OCI-LY1 (cell line): ENCODE measurements around the gene ROR1.

Experiments
- CTCF ChIP-seq: fragments of 200-600 bp; sonication (generic), shearing (Covaris generic); IDR thresholded peaks from 2 replicates; pipeline ENCODE4 v1.5.1; 2017; ENCODE audit warnings: mild to moderate bottlenecking, antibody characterized with exemption, low read length, moderate library complexity, mixed read lengths
- EZH2 ChIP-seq: fragments of 200-600 bp; sonication (generic), shearing (Covaris generic); IDR thresholded peaks from 2 replicates; pipeline ENCODE4 v1.8.0; 2017; ENCODE audit warnings: borderline replicate concordance, mixed run types, mild to moderate bottlenecking, antibody characterized with exemption, low read length, moderate library complexity, mixed read lengths

- no peak for TF ChIP-seq CTCF
- no peak for TF ChIP-seq EZH2
Measured at GRCh38 chr1:63807046-63807445, 33.2 kb downstream of the ROR1 start.
